GM19397 (cell line): ENCODE measurements around the gene CAMSAP2.

Experiments used
- ATAC-seq: cut with Tn5 transposase; IDR thresholded peaks from one replicate; pipeline ENCODE4 v1.9.1; 2021; ENCODE audit warnings: mild to moderate bottlenecking, moderate library complexity; ENCODE audit not compliant: unreplicated experiment

CAMSAP2 gene

DNA sequence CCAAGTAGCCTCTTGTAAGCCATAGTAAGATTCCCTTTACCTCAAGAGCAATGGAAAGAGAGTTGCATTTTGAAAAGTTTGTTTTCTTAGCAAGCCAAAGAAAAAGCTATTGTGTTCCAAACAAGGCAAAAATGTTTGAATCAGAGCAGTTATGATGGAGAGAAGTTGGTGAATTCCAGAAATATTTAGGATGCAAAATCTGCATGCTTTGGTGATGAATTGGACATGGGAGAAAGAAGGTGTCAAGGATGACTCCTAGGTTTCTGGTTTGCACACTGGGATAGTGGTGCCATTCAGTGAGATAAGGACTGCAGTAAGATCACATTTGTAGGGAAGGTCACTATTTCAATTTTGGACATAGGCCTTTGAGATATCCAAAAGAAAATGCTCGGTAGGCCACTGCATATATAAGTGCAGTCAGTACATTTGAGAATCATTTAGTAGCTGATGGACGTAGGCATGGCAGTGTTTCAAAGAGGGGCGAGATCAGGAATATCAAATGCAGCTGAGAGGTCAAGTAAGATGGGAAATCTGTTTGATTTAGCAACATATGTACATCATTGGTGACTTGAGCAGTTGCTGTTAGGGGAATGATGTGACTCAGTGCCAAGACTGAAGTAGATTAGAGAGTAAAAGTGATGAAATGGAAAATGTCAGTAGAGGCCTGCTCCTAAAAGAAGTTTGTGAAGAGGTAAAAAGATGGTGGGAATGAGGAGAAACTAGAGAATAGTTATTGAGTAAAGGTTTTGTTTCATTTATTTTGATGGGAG lies 100.2 kb downstream of the CAMSAP2 start:
- ATAC-seq = no peak

- no peak for ATAC-seq
These were observed 106.7 kb downstream of the CAMSAP2 start for GRCh38 chr1:200845360-200845759.

GRCh38 chr1:200846398-200846797 lies 107.7 kb downstream of the CAMSAP2 start:
- ATAC-seq = no peak

DNA sequence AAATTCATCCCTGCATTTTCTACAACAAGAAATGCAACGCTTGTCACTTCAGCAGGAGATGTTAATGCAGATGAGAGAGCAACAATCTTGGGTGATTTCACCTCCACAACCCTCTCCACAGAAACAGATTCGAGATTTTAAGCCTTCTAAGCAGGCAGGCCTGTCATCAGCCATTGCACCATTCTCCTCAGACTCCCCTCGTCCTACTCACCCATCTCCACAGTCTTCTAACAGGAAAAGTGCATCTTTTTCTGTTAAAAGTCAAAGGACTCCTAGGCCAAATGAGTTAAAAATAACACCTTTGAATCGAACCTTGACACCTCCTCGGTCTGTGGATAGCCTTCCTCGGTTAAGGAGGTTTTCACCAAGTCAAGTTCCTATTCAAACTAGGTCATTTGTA lies 110.7 kb downstream of the CAMSAP2 start:
- no peak for ATAC-seq

DNA sequence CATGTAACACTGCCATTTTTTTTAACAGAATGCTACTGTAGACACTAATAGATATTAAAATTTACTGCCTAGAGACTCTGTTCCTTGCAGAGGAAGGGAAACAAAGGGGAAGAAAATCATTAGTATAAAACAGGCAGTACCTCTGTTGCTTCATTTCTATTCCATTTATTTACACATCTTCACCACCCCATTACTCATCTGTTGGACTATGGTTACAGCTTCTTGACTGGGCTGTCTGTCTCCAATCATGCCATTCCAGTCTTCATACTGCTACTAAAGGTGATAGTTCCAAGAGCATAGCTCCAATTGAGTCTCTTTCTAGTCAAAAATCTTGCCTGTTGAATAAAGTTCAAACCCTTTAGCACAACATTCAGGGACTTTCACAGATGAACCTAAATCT lies 111.9 kb downstream of the CAMSAP2 start:
- no peak for ATAC-seq

DNA sequence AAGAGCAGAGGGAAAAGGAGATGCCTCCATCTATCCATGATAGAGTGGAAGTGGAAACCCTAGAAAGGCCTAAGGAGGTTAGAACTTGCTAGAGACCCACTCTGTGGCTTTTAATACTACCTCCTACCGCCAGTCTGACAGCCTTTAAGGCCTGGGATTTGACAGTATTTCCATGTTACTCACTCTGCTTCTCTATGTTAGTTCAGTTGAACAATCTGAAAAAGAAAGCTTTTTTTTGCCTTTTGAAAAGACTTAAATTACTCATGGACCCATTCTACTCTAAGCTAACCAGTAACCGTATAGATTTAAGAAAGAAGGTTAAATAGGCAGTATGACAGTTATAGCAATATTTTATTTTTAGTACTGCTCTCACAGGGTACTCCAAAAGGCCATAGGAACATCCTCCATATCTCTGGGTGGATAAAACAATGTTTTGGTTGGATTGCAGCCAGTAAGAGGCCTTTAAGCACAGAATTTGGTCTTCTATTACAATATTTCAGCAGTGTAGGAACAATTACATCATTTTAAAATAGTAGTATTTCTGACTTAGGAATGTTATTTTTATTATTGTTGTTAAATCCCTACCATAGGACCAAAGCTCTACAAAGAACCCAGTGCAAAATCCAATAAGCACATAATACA lies 118.1 kb downstream of the CAMSAP2 start:
- no peak for ATAC-seq

GRCh38 chr1:200857804-200858203 lies 119.1 kb downstream of the CAMSAP2 start:
- ATAC-seq = no peak

DNA sequence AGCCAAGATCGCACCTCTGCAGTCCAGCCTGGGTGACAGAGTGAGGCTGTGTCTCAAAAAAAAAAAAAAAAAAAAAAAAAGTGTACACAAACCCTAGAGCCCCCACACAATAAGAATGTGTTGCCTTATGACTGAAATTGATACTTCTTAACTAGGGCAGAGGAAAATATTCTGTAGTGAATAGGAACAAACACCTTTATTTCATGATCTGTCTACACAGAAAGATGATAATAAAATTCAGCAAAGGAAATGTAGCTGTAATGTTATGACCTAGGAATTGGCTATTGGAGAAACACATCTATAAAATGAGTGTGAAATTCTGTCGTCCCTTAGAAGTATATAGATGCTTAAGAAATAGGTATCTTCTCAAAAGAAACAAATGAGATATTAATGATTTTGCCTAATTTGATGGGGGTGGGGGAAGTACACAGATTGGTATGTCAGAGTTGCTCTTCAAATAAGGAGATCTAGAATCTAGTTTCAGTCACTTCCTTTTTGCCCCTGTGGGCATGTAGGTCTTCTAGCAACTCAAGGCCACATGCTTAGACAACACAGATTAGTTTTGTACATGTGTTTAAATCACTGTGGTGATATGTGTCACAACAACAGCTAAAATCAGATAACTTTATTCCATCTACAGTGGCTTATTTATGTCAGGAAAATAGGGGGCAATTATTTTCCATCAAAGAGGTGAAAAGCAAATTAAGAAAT lies 123.4 kb downstream of the CAMSAP2 start:
- ATAC-seq = no peak

DNA sequence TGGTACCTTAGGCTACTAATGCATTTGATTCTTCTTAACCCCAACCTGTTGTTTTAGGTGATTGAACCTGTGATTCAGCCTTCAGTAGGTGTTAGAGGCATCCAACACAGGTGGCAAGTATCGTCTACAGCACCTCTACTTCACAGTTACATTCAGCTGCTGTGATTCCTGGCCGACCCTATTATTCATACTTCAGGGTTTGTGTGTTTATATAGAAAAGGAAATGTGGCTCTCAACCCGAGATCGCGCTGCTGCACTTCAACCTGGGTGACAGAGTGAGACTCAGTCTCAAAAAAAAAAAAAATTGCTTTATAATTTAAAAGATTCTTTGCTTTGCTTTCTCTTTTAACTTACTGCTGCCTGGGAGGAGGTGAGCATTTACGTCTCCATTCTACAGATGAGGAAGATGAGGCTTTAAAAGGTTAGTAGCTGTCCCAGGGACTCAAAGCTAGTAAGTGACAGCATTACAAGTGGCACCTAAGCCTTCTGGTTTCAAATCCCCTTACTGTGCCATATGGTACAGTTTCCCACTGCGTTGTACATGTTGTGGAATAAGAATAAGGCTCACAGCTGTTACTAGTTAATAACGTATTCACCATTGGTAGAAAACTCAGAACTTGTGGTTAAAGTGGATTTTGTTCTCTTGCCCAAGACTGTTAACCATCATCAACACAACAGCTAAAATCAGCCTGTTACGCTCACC lies 124.2 kb downstream of the CAMSAP2 start:
- no peak for ATAC-seq

DNA sequence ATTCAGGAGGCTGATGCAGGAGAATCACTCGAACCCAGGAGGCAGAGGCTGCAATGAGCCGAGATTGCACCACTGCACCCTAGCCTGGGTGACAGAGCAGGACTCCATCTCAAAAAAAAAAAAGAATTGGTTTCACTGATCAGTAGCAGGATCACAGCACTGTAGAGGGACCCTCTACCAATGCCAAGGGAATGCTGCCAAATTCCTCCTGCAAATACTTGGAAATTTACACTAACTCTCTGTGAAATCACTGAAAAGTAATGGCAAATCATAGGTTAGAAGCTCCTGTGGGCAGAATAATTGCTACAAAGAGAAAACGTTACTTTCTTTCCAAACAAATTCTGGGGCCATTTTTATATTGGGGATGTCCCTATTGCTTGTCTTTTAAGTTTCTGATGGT lies 127.4 kb downstream of the CAMSAP2 start:
- ATAC-seq = no peak

DNA sequence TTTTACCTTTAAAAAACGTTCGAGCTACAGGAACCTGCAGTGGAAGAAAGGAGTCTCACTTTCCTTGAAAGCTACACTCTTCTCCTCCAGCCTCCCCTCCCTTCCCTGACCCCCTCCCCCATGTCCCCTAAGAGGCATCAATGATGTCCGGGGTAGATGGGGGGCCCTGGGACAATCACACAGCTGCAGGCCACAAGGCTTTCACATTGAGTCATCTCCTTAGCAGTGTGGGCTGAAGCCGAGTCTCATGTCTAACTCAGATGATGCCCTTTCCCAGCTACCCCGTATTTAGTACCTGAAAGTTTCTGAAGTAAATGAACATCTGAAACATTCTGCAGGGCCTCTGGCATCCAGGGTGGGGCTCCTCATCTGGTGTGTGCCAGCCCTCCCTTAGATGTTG lies 127.8 kb downstream of the CAMSAP2 start:
- ATAC-seq = peak; percentile 75

DNA sequence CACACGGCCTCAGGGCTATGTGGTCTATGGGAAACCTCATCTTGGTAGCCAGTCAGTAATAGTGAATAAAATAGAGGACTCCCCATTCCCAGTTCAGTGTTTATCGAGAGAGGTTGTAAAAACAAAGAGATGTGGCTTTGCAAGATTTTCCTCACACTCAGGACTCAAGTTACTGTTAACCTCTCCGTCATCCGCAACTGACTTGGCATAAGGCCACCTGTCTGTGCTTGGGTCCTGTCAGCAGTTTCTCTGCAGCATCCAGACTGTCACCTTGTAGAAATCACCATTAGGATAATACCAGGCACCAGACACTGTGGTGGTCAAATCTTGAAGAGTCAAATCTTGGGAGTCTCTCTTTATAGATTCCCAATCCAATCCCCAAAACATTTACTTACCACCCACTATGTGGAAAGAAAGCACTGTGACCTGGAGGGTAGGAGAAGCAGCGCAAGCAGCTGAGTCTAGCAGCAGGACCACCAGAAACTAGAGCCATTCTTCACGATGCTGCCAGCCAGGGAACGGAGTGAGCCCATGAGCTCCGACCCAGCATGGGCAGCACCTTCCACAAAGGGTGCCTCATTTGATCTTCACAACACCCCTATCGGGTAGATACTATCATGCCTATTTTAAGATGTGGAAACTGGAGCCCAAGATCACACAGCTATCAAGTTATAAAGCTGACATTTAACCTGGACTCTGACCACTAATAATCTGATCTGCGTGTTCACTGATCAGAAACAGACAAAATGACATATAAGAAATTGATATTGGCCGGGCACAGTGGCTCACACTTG lies 128.5 kb downstream of the CAMSAP2 start:
- no peak for ATAC-seq

- no peak for ATAC-seq
These were observed 130.7 kb downstream of the CAMSAP2 start for GRCh38 chr1:200869376-200869752.

DNA sequence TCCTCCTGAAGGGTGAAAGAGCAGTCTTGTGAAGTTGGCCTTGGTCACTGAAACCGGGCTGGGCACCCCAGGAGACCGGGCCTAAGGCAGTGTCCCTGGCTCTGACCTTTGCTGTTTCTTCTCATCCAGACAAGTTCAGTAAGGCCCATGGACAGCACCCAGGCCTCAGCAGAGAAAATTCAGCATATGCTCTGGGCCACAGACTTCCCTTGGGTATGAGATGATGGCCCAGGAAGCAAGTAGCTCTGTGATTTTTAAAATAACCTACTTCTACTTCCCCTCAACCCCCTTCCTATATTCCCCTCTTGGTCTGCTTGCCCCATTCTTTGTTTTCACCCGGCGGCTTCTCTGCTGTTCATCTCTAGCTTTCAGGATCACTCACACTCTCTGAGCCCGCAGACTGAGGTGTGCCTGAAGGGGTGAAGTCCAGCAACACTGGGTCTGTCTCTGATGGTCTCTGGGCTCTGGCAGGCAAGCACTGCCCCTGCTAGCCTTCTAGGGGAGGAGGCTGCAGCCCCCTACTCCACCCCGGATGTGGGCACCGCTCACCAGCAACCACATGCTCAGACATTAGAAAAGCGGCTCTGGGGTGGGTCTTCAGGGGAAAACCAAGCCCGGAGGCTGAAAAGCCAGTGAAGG lies 131.2 kb downstream of the CAMSAP2 start:
- peak; percentile 46 for ATAC-seq

- no peak for ATAC-seq
These were observed 133.9 kb downstream of the CAMSAP2 start, which contains the start of gene GPR25 for GRCh38 chr1:200872446-200873115. Gene GPR25, plus strand, starts transcription at chr1:200872981. Its CDS starts 57 bp downstream, at chr1:200873038.

DNA sequence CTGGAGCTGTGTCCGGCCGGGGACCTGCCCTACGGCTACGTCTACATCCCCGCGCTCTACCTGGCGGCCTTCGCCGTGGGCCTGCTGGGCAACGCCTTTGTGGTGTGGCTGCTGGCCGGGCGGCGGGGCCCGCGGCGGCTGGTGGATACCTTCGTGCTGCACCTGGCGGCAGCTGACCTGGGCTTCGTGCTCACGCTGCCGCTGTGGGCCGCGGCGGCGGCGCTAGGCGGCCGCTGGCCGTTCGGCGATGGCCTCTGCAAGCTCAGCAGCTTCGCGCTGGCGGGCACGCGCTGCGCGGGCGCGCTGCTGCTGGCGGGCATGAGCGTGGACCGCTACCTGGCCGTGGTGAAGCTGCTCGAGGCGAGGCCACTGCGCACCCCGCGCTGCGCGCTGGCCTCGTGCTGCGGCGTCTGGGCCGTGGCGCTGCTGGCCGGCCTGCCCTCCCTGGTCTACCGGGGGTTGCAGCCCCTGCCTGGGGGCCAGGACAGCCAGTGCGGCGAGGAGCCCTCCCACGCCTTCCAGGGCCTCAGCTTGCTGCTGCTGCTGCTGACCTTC lies 134.5 kb downstream of the CAMSAP2 start:
- no peak for ATAC-seq

DNA sequence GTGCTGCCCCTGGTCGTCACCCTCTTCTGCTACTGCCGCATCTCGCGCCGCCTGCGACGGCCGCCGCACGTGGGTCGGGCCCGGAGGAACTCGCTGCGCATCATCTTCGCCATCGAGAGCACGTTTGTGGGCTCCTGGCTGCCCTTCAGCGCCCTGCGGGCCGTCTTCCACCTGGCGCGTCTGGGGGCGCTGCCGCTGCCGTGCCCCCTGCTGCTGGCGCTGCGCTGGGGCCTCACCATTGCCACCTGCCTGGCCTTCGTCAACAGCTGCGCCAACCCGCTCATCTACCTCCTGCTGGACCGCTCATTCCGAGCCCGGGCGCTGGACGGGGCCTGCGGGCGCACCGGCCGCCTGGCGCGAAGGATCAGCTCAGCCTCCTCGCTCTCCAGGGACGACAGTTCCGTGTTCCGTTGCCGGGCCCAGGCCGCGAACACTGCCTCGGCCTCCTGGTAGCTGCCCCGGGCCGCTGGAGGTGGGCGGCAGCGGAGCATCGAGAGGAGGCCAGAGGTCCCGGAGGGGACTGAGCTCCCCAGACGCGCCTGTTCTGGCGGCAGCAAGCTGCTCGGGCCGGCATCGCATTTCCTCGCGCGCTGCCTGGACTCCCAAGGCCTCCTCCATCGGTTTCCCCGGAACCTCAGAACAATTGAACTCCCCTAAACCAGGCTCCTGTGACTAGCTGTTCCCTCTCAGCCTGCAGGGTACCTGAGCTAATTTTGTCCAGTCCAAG lies 135.1 kb downstream of the CAMSAP2 start:
- no peak for ATAC-seq

DNA sequence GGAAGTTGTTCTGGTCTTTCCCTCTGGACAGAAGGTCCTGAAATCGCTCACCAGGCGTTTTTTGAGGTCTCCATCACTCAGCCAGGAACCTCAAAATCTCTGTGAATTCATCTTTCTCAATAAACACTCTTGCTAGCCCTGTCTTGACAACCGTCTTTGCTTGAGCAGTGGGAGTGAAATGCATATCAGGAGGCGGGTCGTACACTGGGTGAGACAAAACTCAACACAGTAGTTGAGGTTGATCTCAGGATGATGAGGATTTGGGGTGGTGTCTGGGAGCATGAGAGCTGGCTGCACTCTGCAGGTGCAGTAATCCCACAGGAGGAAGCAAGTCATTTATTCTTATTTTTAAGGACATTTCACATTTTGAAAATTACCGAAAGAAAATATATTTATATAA lies 136.0 kb downstream of the CAMSAP2 start:
- no peak for ATAC-seq

- ATAC-seq = no peak
These were observed 136.7 kb downstream of the CAMSAP2 start for GRCh38 chr1:200875416-200875815.
